ENCODE results near the gene RYK.
"Not testable (repeated sequence)": the region's sequence is repeated elsewhere in the genome, so short reads cannot be mapped to it uniquely, and the experiment has no call there.

RYK gene

DNA sequence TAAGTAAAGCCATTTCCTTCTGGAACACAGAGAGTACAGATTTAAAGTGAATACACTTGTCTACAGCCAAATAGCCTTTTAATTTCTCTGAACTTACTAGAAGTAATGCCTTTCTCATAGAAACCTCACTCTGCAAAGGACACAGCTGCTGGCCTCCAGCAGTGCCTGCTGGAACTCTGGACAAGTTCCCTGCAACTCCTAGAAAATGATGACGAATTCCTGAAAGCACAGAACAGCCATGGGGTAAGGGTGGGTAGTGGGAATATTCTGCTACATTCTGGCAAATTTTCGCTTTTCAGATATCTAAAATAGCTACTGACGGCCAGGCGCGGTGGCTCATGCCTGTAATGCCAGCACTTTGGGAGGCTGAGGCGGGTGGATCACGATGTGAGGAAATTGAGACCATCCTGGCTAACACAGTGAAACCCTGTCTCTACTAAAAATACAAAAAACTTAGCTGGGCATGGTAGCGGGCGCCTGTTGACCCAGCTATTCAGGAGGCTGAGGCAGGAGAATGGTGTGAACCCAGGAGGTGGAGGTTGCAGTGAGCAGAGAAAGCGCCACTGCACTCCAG lies 34.4 kb downstream of the RYK start:
- DNase-seq (ENCODE audit: low read depth): no peak

DNA sequence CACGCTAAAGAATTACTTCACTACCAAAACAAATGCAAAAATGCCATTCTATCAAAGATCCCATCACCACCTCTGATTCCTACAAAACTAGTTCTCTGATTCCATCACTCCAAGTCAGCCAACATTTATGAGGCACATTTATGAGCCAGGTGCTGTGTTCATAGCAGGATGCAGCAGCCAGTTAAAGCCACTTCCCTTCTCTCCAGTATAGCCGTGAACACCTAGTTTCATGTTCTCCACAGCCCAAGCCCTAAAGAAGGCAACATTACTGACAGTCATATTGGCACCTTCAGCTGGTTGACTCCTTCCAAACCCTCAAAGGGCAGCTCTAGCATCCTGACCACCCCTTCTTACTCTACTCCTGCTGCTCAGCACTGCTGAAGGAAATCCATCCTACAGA lies 36.4 kb downstream of the RYK start:
- DNase-seq (ENCODE audit: low read depth): no peak

DNA sequence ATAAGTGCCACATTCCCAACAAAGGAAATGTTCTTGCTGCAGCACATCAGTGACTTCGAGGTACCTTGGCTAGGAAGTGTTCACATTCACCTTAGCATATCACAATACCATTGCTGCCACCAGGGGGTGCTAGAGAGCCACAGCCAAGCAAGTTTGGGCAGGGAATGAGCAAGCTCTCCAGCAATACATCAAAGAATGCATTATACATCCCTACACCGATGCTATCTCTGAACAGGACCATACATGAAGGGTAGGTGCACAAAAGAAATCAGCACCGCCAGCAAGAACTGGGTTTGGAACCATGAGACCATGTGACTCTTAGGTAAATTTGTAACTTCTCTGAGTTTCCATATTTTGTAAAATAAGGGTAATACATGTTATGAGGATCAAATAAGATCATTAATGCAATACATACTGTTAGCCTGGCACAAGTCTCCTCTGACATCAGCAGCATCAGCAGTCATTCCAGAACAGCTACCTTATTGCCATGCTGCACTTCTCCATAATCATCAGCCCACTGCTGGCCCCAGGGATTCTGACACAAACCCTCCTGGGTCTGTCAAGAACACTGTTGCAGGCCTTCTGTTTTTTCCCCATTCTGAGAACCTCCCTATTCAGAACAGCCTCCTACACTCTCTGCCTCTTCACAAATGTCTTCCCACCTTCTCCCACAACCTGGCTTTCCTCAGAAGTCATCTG lies 37.5 kb downstream of the RYK start:
- peak; percentile 46 for DNase-seq (ENCODE audit: low read depth)

DNA sequence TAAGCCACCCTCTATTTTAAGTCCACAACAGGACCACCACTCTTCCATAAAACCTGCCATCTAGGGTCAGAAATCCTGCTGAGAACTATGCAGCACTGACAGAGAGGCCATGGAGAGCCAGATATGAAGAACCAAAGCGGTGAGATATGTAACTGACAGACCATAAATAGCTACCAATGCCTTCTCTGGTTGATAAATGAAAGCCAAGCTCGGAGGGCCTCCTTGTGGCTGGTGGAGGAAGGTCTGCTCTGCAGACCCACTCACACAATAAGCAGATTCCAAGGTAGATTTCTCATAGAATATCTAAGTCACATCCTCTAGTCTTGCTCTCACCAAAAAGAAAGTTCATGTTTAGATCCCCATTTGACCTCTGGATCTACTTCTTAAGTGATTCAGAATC lies 38.9 kb downstream of the RYK start:
- no peak for DNase-seq (ENCODE audit: low read depth)

DNA sequence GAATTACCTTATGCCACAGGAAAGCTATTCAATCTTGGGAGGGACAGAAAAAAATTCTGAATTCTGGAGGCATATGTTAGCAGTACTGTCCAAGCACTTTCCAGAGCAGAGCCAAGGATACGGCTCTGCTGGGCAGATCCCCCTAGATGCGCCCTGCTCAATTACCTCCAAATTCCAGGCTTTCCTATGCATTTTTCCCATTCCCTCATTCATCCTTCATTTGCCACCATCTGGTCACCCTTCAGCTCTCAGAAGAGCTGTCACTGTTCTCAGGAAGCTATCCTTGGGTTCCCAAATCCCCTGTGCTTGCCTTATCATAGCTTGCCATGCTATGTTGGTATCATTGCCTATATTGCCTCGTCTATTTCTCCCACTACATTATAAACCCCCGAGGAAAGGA lies 45.2 kb downstream of the RYK start:
- DNase-seq (ENCODE audit: low read depth): no peak

DNA sequence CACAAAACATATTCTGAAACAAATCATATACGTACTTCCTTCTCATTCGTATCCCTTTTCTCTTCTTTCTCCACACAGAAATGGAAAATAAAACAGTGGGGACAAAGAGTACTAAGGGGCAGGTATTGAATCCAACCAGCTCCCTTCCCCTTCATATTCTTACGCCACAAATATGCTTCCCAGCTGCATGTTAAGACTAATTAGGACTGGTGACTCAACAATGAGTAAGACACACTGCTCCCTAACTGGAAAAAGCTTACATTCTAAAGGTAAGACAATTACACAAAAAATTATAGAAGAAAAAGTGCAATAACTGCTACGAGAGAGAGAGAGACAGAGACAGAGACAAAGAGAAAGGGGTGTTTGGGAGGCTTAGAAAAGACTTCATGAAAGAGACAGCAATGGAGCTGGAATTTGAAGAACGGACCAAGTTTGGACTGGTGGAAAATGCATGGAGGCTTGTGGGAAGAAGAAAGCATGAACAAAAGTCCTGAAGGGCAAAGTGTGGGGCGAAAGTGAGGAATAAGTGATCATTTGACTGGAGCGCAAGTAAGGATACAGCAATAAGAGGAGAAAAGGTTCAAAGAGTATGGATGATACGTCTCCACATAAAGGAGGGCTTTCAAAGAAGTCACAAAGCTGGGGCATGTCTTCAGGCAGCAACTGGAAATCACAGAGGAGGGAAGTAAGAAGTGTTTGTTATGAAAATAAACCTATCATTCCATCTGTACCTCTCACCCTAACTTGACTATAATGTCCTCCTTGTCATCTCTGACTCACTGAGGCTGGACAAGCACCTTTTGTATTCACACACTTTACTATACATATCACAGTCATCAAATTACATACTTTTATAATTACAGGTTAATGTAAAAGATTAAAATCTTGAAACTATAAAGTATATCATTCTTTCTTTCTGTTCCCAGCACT lies 49.2 kb downstream of the RYK start:
- no peak for DNase-seq (ENCODE audit: low read depth)

DNA sequence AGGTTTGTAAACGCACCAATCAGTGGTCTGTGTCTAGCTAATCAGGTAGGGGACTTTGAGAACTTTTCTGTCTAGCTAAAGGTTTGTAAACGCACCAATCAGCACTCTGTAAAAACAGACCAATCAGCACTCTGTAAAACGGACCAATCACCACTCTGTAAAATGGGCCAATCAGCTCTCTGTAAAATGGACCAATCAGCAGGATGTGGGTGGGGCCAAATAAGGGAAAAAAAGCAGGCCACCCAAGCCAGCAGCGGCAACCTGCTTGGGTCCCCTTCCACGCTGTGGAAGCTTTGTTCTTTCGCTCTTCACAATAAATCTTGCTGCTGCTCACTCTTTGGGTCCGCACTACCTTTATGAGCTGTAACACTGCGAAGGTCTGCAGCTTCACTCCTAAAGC lies 50.8 kb downstream of the RYK start:
- not testable (repeated sequence) for DNase-seq (ENCODE audit: low read depth)

DNA sequence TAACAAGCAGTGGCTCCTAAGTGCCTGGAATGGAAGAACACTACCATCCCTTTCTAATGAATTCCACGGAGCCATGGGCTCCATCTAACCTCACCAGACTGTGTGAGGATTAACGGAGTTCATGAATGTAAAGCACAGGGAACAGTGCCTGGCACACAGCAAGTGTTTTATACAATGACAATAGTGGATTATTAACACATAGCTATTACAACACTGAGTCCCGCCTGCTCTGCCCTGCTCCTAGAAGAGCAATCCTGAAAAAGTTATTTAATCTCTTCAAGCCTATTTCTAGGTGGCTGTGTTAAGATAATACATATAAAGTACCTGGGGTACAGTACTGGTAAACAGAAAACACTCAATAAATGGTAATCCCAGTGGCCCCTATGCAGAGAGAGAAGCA lies 51.4 kb downstream of the RYK start:
- DNase-seq (ENCODE audit: low read depth): no peak

DNA sequence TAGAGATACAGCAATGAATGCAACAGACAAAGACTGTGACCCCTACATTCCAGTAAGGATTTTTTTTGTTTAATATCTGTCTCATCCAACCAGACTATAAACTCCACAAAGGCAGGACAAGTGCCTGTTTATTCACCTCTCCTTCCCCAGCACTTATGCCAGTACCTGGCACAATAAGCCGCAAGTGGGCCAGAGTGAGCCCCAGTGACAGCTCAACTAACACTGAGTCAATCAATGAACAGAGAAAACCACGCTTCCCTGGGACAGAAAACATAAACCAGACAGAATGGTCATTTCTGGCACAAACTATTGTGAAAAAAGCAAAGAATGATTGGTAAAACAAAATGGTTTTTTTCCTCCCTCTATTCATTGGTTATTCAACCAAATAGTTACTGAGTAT lies 52.2 kb downstream of the RYK start:
- no peak for DNase-seq (ENCODE audit: low read depth)

DNA sequence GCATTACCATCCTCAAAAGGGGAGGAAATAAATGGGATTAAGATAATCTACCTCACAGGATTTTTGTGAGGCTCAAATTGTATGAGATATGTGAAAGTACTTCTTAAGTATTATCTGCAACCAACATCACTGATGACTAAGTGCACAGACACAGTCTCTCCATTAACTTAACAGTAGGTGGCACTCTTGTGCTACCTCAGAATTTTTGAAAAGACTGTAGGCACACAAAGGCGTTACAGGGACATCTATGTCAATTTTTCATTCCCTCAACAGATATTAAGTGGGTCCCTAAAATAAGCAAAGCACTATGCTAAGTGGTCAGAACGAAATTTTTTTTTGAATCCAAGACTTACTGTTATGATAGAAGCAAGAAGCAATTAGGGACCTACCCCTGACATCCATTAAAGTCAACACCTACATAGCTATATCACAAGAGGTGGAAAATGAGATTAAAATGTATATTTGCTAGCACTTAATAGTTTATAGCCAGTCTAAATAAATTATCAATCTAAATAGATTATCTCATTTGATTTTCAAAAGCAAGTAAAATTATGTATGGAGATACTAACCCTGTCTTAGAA lies 52.9 kb downstream of the RYK start:
- no peak for DNase-seq (ENCODE audit: low read depth)

DNA sequence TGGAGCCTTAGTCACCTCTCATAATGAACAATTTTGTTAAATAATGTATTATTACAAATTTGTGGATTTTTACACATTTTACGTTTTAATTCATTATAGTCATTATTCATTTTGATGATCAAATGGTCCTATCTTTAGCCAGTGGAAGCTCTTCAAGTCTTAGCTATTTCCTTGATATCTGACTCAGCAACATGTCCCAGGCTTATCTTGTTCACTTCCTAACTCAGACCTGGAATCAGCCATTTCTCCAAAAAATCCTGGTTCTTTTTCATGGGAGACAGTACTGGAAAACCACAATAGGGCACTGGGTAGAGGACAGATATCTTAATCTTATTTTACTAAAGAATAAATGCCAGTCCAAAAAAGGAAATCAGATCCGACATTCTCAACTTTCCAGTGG lies 56.4 kb downstream of the RYK start:
- DNase-seq (ENCODE audit: low read depth): no peak

DNA sequence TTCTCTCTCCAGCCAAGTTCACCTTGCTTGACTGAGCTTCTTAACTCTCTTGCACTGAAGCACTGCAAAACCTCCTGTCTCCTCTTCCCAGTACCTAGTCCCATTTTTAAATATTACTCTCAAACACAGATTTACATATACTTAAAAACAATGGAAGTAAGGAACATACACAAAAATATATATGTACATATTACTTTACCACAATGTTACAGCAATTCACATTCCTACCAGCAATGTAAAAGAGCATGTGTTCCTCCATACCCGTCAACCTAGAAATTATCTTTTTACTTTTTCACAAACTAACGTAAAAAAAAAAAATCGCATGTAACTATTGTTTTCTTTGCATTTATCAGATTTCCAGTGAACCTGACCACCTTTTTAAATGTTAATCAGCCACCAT lies 60.4 kb downstream of the RYK start:
- DNase-seq (ENCODE audit: low read depth): no peak

DNA sequence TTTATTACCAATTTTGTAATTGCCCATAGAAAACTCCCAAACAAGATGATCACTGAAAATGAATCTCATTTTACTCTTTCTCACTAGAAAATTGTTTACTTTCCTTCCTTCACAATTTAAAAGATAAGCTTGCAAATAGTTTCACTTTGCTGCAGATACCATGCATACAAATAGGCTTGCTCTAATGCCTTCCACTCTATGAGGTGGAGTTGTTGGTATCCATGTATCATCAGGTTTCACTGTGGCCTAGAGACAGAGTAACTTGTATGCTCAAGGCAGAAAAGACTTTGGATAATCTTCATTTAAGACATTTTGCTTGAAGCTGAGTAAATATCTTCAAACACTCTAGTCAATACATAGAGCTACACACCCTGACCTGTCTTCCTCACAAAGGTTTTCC lies 60.8 kb downstream of the RYK start:
- DNase-seq (ENCODE audit: low read depth): no peak

DNA sequence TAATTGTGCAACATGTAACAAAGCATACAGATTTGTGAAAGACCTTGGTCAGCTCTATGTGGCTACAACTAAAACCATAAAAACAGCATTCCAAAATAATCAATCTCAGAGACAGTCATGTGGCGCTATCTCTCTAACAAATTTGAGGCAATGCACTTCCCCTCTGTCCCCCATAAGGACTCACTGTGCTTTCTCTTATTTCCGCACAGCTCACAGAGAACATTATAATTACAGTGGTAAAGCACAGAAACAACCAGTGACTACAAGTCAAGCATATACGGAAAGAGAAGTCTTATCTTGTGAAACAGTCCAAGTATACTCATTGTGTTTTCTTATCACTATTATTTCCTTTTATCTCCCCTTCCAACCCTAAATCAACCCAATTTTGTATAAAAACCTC lies 64.3 kb downstream of the RYK start:
- DNase-seq (ENCODE audit: low read depth): no peak

DNA sequence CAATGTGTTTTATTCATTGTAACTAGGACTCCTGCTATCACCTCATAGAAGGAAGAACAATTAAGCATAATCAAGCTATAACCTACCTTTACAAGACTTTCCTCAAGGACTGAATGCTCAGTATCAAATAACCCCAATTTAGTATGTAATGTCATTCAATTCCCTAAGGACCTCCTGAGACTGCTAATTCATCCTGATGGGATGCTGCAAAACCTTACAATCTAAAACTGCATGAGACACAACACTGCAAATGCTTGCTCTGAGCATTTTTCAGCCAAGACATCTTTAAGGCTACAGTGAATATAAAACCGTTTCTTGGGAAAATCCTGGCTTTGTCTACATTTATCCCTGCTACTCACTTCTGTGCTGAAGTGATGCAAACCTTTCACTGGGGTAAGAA lies 69.9 kb downstream of the RYK start:
- DNase-seq (ENCODE audit: low read depth): no peak

DNA sequence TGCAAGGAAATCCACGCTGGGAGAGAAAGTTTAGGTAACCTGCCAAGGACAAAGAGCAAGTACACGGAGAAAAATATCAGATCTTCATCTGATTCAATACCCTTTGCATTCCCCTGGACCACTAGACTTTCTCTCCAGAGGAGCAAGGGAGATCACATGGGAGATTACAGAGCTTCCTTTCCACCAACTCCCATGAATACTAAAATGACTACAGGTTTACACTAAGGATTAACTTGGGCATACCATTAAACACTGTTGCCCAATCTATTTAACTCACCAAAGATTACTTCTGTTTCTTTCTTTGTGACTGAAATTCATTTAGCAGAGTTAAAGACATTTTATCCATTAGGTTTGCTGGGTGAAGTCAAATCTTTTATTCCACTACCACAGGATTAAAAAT lies 71.2 kb downstream of the RYK start:
- no peak for DNase-seq (ENCODE audit: low read depth)

DNA sequence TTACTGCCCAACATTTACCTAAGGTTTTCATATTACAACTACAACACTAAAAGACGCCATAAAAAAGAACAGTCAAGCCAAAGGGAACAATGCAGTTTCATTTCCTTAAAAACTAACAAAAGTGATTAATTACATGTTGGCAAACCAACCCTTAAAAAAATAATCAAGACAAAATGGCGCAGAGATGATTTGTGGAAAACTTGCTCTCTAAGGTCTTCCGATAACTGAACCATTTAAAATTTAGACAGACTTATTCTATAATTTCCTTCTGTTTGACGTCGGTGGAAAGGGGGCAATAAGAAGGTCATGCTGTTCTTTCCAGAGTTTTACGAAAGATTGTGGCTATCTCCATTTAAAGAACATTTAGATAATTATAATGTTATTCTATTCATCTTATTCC lies 87.6 kb downstream of the RYK start:
- DNase-seq (ENCODE audit: low read depth): no peak

DNA sequence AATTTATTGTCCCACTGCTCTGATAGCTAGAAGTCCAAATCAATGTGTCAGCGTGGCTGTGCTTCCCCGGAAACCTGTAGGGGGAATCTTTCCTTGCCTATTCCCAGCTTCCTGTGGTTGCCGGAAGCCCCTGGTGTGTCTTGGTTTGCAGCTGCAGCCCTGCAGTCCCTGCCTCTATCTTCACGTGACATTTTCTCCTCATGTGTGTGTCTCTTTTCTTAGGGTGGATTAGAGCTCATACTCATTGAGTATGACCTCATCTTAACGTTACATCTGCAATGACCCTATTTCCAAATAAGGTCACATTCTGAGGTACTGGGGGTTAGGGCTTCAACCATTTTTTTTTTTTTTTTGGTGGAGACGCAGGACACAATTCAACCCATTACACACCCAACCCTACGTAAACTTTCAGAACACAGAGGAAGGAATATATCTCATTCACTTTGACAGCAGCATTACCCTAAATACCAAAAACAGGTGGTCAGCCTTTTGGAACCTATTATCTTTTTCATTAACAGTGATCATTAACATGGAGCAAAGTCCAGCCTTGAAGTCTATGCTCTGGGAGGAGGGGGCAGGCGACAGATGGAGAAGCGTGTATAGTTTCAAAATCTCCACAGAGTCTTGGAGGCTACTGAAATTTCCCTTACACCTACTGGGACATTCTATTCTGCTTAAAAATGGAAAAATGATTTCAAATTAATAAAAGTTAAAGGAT lies 88.6 kb downstream of the RYK start:
- no peak for DNase-seq (ENCODE audit: low read depth)

DNA sequence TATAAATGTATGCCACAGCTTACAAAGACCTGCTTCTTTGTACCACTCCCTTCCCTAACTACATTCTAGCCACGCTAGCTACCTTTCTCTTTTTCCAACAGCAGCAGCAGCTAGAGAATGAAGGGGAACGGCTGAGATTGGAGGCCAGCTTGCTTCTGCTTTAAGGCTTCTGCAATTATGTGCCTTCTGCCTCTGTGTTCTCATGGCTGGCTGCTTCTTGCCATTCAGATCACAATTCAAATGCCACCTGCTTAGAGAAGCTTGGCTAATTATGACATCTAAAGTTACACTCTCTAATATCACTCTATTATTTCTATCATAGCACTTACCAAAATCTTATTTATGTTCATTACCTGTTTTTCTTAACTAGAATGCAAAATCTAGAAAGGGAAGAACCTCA lies 95.2 kb downstream of the RYK start:
- no peak for DNase-seq (ENCODE audit: low read depth)

DNA sequence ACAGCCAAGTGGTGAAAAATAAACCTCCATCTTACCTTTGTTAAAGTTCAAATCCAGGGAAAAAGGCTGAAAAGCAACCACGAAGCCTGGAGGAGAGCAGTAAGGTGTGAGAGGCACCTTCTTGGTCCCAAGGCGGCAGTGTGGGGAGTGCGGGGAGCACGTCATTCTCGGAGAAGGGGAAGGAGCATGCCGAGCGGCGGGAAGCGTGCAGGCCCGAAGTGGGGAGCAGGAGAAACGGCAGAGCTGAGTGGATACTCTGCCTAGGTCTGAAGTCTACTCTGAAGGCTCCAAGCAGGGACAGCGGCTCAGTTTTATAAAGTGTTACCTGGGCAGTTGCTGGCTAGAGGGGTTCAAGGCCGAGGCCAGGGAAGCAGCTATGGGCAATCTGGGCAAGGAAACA lies 96.9 kb downstream of the RYK start:
- DNase-seq (ENCODE audit: low read depth): no peak

DNA sequence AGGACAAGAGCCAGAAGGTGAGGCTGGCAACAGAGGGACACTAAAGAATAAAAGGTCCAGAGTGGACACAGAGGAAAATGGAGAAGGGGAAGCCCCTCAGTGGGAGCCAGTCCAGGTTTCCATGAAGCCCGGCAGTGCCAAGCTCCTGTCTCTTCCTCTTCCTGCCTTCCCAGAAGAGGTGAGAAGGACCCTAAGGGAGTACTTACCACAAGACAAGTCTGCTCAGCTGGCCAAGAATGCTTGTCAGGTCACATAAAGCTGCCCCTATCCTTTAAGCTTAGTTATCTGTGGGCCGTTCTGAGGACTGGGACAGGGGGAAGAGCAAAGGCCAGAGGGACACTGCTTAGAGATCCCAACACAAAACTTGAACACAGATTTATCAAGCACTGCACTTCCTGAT lies 100.2 kb downstream of the RYK start:
- no peak for DNase-seq (ENCODE audit: low read depth)

DNA sequence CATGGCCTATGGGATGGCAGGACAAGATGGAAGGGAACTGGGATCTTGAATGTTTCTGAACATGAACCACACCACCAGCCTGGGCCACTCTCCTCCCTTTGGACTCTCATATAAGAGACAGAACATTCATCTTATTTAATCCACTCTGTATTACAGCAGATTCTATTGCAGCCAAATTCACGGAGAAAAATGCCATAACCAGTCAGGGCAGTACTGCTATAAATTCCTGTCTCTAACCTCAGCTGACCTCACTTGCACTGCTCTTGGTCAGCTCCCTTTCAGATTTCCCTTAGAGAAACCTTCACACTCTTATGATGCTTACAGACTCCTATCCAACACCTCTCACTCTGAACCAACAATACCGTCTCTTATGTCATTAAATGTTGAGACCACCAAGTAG lies 101.4 kb downstream of the RYK start:
- no peak for DNase-seq (ENCODE audit: low read depth)
